ENCODE measurements around the gene NEU1.
"Not testable (repeated sequence)": the region's sequence is repeated elsewhere in the genome, so short reads cannot be mapped to it uniquely, and the experiment has no call there.

DNA sequence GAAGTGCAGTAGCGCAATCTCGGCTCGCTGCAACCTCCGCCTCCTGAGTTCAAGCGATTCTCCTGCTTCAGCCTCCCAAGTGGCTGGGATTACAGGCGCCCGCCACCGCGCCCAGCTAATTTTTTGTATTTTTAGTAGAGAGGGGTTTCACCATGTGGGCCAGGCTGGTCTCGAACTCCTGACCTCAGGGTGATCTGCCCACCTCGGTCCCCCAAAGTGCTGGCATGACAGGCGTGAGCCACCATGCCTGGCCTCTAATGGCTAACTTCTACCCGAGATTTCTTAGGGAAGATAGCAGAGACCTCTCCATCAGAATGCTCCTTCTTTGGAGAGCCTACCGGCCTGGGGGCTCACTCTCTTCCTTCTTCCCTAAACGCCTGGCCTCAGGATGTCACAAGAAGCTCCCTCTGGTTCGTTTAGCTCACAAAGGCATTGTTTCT lies 1.5 kb upstream of the NEU1 start:
- TF ChIP-seq, protein P1, sequence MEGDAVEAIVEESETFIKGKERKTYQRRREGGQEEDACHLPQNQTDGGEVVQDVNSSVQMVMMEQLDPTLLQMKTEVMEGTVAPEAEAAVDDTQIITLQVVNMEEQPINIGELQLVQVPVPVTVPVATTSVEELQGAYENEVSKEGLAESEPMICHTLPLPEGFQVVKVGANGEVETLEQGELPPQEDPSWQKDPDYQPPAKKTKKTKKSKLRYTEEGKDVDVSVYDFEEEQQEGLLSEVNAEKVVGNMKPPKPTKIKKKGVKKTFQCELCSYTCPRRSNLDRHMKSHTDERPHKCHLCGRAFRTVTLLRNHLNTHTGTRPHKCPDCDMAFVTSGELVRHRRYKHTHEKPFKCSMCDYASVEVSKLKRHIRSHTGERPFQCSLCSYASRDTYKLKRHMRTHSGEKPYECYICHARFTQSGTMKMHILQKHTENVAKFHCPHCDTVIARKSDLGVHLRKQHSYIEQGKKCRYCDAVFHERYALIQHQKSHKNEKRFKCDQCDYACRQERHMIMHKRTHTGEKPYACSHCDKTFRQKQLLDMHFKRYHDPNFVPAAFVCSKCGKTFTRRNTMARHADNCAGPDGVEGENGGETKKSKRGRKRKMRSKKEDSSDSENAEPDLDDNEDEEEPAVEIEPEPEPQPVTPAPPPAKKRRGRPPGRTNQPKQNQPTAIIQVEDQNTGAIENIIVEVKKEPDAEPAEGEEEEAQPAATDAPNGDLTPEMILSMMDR (IDR thresholded peaks at IDR 0.05), result peak in 1 of 6 experiments; percentile 2
- not testable (repeated sequence) for TF ChIP-seq POLR2A (IDR thresholded peaks at IDR 0.05)

Data from esophagus squamous epithelium (tissue), 4 donors.